Sigmoid colon (tissue), 7 donors: ENCODE data around the gene SYT9. TPM values are rescaled to one million over a fixed set of nuclear protein-coding genes. Genes with fewer than 3 reads are reported as not detected.

Experiments used
- DNase-seq: peaks from one replicate; pipeline ENCODE4 v3.0.0-alpha.2; 2019
- H3K27ac ChIP-seq, 4 donors: fragments of 200-600 bp; sonication (generic); one replicate each; pipeline ENCODE4 v1.5.1; 2016 to 2019; ENCODE audit warnings: mild to moderate bottlenecking in 1 of 4
- H3K27me3 ChIP-seq, 3 donors: fragments of 200-600 bp; sonication (generic); one replicate each; pipeline ENCODE4 v1.5.1; 2019; ENCODE audit warnings: mild to moderate bottlenecking in 1 of 3
- H3K36me3 ChIP-seq, 4 donors: fragments of 200-600 bp; sonication (generic); one replicate each; pipeline ENCODE4 v1.5.1; 2016 to 2019
- H3K4me1 ChIP-seq, 4 donors: fragments of 200-600 bp; sonication (generic); one replicate each; pipeline ENCODE4 v1.5.1; 2017 to 2019
- H3K4me3 ChIP-seq, 4 donors: fragments of 200-600 bp; sonication (generic); one replicate each; pipeline ENCODE4 v1.5.1; 2017 to 2019; ENCODE audit warnings: mild to moderate bottlenecking in 2 of 4, moderate library complexity in 1 of 4
- H3K9me3 ChIP-seq, 4 donors: fragments of 200-600 bp in 3 of 4; sonication (generic) in 3 of 4; one replicate each; pipeline versions ENCODE4 v1.5.1 to v1.6.1; 2013 to 2019
- EP300 ChIP-seq, 4 donors: sonication (generic); formaldehyde crosslinking; IDR thresholded peaks; one replicate each; pipeline ENCODE4 v1.6.1; 2017; ENCODE audit warnings: antibody characterized with exemption in 4 of 4
- POLR2A ChIP-seq, 2 donors: fragments of 450-650 bp; IDR thresholded peaks; one replicate each; pipeline ENCODE4 v1.6.1; 2016; ENCODE audit warnings: antibody characterized with exemption in 2 of 2, mild to moderate bottlenecking in 2 of 2, moderate library complexity in 2 of 2
- POLR2AphosphoS5 ChIP-seq, 4 donors: sonication (generic); formaldehyde crosslinking; IDR thresholded peaks; one replicate each; pipeline ENCODE4 v1.6.1; 2017; ENCODE audit warnings: antibody characterized with exemption in 4 of 4
- WGBS, 2 donors: extraction: QIAGEN DNeasy Blood & Tissue Kit; methylation state at CpG; one replicate each; pipeline ENCODE4 v1.1.7; 2013; 5-methylcytosine and 5-hydroxymethylcytosine counted together
- intact Hi-C: fragments of 100-400 bp; cut with DNase I; formaldehyde crosslinking; loops from one replicate; pipeline ENCODE4 v1.15.1; 2023
- polyA plus RNA-seq, 3 donors: library from polyadenylated mRNA; stranded (reverse); fragments of 200-250 nt; gene quantifications; one replicate each; pipeline ENCODE4 v1.2.3, GENCODE V29; 2013
- total RNA-seq, 4 donors: library from RNA; depleted of rRNA; stranded (reverse); fragments of >200 nt; gene quantifications; one replicate each; pipeline ENCODE4 v1.1.0, GENCODE V29; 2016
- TF ChIP-seq, protein P1 (sequence below), 4 experiments: fragments of 450-650 bp in 3 of 4; fragments of 200-600 bp in 1 of 4; IDR thresholded peaks; one replicate each; pipeline ENCODE4 v1.5.1; 2016 to 2019; ENCODE audit warnings: antibody characterized with exemption in 4 of 4, mild to moderate bottlenecking in 3 of 4, moderate library complexity in 2 of 4
- donor health status: healthy with polysubstance abuse.
- donor health status: Bipolar disorder and iron deficiency.
- donor health status: healthy.

SYT9 gene
- total and polyA plus RNA-seq, 7 donors: 0.16 to 1.1 (median 0.28) TPM; not detected in 2

DNA sequence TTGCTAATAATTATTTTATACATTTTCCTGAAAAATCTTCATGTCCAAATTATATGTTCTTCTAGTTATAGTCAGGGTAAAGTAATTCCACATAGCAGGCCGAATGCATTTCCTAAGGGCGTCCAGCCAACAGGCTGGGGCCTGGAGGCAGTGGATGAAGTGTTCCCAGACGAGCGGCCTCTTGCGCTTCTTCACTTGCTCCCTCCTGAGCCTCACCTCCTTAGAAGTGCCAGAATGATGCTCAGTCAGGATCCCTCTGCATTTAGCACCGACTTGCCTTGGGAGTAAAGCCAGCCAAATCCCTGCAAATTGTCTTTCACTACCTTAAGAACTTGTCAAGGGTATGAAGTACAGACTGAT, 235.1 kb downstream of the SYT9 start:
- H3K27ac ChIP-seq: no peak overlapping the region
- no peaks in the 10 kb centered on the region for H3K27me3 ChIP-seq
- TF ChIP-seq POLR2AphosphoS5 (IDR thresholded peaks at IDR 0.05) (no peak), POLR2A (IDR thresholded peaks at IDR 0.05) (no peak), EP300 (IDR thresholded peaks at IDR 0.05) (no peak)
- TF ChIP-seq, protein P1, sequence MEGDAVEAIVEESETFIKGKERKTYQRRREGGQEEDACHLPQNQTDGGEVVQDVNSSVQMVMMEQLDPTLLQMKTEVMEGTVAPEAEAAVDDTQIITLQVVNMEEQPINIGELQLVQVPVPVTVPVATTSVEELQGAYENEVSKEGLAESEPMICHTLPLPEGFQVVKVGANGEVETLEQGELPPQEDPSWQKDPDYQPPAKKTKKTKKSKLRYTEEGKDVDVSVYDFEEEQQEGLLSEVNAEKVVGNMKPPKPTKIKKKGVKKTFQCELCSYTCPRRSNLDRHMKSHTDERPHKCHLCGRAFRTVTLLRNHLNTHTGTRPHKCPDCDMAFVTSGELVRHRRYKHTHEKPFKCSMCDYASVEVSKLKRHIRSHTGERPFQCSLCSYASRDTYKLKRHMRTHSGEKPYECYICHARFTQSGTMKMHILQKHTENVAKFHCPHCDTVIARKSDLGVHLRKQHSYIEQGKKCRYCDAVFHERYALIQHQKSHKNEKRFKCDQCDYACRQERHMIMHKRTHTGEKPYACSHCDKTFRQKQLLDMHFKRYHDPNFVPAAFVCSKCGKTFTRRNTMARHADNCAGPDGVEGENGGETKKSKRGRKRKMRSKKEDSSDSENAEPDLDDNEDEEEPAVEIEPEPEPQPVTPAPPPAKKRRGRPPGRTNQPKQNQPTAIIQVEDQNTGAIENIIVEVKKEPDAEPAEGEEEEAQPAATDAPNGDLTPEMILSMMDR (IDR thresholded peaks at IDR 0.05): no peak
- peak overlapping the region in 3 of 4 donors; percentile 3 to 40 (median 36) for H3K4me3 ChIP-seq
- DNase-seq: no peak
- no peaks in the 10 kb centered on the region for H3K9me3 ChIP-seq
- intact Hi-C loops: no loop called here
- 66 to 82% methylated on average over 6 of the region's 6 CpGs for WGBS, 2 donors
- H3K4me1 ChIP-seq: peaks cover 0 to 6% (median 0%) of the 10 kb centered on the region in 4 donors
- no peaks in the 10 kb centered on the region for H3K36me3 ChIP-seq

DNA sequence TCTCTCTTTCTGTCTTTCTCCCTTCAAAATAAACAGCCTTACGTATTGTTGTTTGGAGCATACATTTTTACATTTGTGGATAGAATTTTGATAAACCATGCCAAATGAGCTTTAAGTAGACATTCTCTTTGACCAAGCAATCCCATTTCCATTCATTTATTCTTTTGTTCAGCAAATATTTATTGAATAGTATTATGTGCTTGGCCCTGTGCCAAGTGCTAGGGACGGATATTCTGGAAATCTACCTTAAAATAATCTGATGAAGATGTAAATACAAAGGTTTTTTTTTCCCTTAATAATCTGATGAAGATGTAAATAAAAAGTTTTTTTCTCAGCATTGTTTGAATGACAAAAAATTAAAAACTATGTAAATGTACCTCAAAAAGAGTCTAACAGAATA, 235.7 kb downstream of the SYT9 start:
- intact Hi-C loops: no loop called here
- TF ChIP-seq, protein P1 (IDR thresholded peaks at IDR 0.05): no peak
- TF ChIP-seq POLR2A (IDR thresholded peaks at IDR 0.05): no peak
- TF ChIP-seq POLR2AphosphoS5 (IDR thresholded peaks at IDR 0.05): no peak
- no peak for TF ChIP-seq EP300 (IDR thresholded peaks at IDR 0.05)

DNA sequence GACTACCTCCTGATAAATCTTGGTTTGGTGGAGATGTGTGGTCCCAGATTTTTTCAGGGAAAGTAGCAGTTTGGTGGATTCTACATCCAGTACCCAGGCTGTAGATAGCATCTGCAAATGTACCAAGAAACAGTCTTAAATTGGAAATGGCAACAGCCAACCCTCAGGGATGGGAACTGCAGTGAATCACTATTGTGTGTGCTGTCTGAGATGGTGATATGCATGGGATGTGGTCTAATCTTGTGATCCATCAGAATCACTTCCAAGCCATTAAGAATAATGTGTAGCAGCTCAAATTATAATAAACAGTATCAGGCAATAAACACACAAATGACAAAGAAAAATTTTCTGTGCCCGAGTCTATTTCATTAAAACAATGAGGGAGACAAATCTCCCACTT, 237.0 kb downstream of the SYT9 start:
- Histone ChIP-seq H3K27me3 (no peaks in the 10 kb centered on the region), H3K36me3 (no peaks in the 10 kb centered on the region), H3K4me3 (no peak overlapping the region), H3K4me1 (peaks cover 0 to 6% (median 0%) of the 10 kb centered on the region in 4 donors), H3K27ac (no peak overlapping the region), H3K9me3 (no peaks in the 10 kb centered on the region)
- DNase-seq: no peak
- TF ChIP-seq POLR2AphosphoS5 (IDR thresholded peaks at IDR 0.05) (no peak), EP300 (IDR thresholded peaks at IDR 0.05) (no peak), POLR2A (IDR thresholded peaks at IDR 0.05) (no peak)
- TF ChIP-seq, protein P1 (IDR thresholded peaks at IDR 0.05): no peak
- 49 to 93% methylated on average over 1 of the region's 1 CpG for WGBS, 2 donors
- intact Hi-C loops: no loop called here

More for the DNA sequence above, 235.7 kb downstream of the SYT9 start:
- no peaks in the 10 kb centered on the region for H3K36me3 ChIP-seq
- no peak overlapping the region for H3K27ac ChIP-seq
- WGBS, 2 donors: 52 to 76% methylated on average over 2 of the region's 2 CpGs
- H3K9me3 ChIP-seq: no peaks in the 10 kb centered on the region
- no peak for DNase-seq
- H3K4me3 ChIP-seq: peak overlapping the region in 1 of 4 donors; percentile 3
- H3K4me1 ChIP-seq: peaks cover 0 to 6% (median 0%) of the 10 kb centered on the region in 4 donors
- H3K27me3 ChIP-seq: no peaks in the 10 kb centered on the region

DNA sequence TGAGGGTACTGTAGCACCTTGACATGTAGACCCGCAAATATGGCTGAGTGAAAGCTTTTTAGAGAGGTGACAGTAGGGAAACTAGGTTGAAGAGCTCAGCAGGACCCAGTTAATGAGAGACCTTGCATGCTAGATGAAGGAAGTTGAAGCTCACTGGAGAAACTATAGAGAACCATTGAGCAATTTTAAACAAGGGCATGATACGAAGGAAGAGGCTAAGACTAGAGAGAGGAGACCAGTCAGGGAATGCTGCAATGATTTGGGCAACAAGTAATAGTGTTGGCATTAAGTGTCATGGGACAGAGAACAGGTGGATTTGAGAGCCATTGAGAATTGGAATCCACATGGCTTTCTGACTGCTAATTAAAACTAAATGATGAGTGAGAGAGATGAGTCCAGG, 237.7 kb downstream of the SYT9 start:
- Histone ChIP-seq H3K4me3 (no peak overlapping the region), H3K9me3 (no peaks in the 10 kb centered on the region), H3K4me1 (peaks cover 0 to 6% (median 0%) of the 10 kb centered on the region in 4 donors), H3K27me3 (no peaks in the 10 kb centered on the region), H3K27ac (peak overlapping the region in 1 of 4 donors; percentile 40), H3K36me3 (no peaks in the 10 kb centered on the region)
- DNase-seq: no peak
- 92 to 96% methylated on average over 2 of the region's 2 CpGs for WGBS, 2 donors
- TF ChIP-seq POLR2A (IDR thresholded peaks at IDR 0.05) (no peak), POLR2AphosphoS5 (IDR thresholded peaks at IDR 0.05) (no peak), EP300 (IDR thresholded peaks at IDR 0.05) (no peak)
- TF ChIP-seq, protein P1 (IDR thresholded peaks at IDR 0.05): no peak
- intact Hi-C loops: no loop called here

DNA sequence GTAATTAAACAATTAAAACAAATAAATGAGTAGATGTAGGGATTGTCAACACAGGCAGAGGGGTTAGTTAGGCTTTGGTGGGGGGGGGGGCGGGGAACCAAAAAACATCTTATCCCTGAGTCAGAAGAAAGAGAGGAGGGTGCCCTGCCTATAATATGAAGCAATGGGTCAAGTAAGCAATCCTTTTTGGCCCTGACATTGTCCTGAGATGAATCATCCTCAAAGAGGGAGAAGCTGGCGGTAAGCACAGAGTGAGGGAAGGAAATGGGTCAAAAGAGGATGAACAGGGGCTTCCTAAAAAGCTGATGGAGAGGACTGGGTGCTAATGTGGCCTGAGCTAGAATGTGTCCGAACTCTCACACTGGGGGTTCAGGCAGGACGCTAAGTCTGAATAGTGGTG, 238.3 kb downstream of the SYT9 start:
- intact Hi-C loops: no loop called here
- no peak for DNase-seq
- Histone ChIP-seq H3K27ac (peak overlapping the region in 1 of 4 donors; percentile 40), H3K36me3 (no peaks in the 10 kb centered on the region), H3K4me1 (peaks cover 0 to 1% (median 0%) of the 10 kb centered on the region in 4 donors), H3K27me3 (no peaks in the 10 kb centered on the region), H3K4me3 (no peak overlapping the region), H3K9me3 (no peaks in the 10 kb centered on the region)
- peak in 1 of 4 donors; percentile 36 for TF ChIP-seq POLR2AphosphoS5 (IDR thresholded peaks at IDR 0.05)
- TF ChIP-seq POLR2A (IDR thresholded peaks at IDR 0.05): no peak
- WGBS, 2 donors: 86 to 93% methylated on average over 4 of the region's 4 CpGs
